GM15510 (cell line): ENCODE data around the gene AHNAK.

ENCODE experiments used
- POLR2A ChIP-seq: IDR thresholded peaks from 3 replicates; pipeline ENCODE4 v1.6.1; 2011; ENCODE audit warnings: borderline replicate concordance; ENCODE audit not compliant: insufficient read length; ENCODE audit errors: extremely low read depth

Gene AHNAK

GRCh38 chr11:62556108-62556874 lies 9.7 kb upstream of the AHNAK start:
- peak; percentile 30 for TF ChIP-seq POLR2A

DNA sequence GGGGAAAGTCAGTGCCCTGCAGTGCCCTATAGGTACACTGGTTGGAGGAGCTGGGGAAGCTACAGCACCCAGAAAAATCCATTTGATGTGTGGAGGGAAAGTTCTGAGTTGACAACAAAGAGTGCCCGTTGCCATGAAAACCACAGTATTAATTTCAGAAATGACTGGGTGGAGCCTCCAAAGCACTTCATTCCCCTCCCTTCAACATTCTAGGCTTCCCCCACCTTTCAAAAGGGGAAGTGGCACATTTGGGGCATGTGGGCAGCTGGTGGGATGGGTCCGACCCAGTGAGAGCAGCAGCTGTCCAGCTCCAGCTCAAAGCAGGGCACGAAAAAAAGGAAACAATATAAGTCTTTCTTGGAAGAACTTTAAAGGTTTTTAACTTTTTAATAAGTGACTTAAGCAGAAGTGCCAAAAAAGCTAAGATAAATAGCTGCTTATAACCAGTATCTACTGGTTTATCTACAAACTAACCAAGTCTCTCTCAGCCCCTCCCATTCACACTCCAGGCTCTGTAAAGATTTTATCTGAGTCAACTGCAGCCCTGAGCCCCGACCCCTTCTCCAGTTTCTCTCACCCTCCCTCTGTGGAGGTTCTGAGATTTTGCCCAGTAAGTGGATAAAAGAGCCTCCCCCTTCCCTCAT lies 9.0 kb upstream of the AHNAK start:
- peak; percentile 17 for TF ChIP-seq POLR2A

DNA sequence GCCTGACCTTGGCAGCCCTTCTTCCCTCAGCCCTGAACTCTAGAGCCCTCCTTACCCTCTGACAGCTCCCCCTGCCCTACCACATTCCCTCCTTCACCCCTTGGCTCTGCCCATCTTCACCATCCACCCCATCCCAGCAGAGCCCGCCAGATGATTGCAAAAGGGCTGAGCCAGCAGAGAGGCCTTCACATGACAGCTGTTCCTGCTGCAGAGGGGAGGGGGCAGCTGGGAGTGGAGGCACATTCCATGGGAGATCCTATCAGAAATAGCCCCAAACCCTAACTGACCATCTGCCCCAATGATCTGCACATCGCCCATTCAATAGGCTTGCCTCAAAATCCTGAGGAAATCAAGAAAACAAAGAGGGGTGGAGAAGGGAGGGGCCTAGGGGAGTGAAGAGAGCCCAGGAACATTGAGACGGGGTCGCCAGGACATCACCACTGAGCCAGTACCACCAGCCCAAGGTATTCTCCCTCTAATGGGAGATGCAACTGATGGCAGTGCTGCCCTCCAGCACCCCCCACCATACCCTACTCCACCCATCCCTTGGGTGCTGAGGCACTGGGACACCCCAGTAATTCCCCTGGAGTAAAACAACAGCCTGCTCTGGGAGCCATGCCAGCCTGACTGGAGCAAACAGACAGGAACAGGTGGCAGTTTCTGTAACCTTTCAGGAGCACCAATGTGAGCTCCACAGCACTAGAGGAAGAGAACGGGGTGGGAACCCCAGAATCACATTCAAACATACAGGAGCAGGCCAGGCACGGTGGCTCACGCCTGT lies 8.0 kb upstream of the AHNAK start:
- TF ChIP-seq POLR2A = no peak

DNA sequence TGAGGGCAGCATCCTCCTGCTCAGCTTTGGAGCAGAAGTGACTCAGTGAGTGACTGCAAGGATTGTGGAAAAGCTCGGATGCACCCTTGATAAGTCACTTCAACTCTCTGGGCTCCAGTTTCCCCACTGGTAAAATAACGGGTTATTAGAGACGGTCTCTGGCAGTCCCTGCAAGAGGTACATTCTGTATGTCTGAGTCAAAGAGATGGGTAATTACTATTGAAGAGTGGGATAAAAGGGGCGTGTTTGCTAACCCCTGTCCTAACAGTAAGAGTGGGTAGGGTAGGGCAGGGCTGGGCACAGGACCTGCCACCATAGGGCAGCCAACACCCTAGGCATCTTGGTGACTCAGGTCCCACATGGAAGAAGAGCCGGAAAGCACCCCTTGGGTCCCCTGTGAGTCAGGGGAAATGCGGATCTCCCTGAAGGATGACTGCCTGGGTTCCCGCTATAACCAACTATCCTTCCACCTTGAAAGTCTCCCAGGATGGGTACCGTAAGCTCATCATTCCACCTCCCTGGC lies 7.3 kb upstream of the AHNAK start:
- no peak for TF ChIP-seq POLR2A

DNA sequence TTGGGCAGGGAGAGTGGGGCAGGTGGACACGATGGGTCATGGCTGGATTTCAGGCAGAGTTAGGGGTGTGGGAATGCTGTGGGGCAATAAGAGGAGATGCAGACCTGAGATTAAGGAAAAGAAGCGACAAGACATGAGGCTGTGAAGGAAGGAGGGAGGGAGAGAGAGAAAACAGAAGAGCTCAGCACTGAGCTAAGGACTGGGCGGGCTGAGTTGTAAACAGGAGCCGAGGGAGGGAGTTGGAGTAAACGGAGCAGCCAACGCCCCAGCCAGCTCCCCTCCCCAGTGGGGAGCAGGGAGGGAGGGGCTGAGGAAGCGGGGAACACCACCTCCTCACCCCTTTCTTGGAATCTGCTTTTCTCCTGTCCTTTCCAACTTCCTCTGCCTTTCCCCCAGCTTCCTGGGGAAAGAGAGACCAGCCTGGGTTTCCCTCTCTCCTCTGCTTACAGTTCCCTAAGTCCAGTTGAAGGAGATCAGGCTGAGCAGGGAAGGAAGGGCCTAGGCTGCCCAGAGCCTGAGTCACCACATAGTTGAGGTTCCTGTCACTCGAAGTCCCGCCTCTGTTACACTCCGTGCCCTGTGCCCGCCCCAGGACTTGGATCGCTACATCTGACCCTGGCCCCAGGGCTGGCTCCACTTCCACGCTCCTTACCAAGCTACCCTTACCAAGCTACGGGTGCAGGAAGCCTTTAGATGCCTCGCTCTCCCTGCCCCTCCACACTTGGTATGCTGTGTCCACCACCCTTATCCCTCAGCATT lies 6.7 kb upstream of the AHNAK start:
- TF ChIP-seq POLR2A = no peak

DNA sequence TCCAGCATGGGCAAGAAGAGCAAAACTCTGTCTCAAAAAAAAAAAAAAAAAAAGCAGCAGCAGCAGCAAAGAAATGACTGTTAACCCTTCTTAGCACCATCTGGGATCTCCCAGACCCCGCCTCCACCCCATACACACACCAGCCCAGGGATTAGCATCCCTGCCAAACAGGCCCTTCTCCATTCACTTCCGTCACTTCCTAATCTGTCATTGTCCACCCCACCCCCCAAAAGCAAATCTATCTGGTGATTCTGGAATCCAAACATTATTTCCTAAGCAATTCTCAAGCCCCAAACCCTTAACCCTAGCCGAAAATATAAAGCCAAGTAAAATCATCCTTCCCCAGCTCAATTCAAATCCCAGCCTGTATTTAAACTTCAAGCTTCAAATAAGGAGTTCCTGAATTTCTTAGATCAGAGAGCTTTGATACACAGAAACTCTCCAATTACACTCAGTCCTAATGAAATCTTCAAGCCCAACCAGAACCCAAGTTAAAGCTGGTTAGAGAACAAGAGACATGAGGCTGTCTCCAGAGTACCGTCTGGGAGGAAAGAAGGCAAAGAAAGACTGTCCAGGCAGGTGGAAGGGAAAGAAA lies 6.0 kb upstream of the AHNAK start:
- TF ChIP-seq POLR2A = no peak

DNA sequence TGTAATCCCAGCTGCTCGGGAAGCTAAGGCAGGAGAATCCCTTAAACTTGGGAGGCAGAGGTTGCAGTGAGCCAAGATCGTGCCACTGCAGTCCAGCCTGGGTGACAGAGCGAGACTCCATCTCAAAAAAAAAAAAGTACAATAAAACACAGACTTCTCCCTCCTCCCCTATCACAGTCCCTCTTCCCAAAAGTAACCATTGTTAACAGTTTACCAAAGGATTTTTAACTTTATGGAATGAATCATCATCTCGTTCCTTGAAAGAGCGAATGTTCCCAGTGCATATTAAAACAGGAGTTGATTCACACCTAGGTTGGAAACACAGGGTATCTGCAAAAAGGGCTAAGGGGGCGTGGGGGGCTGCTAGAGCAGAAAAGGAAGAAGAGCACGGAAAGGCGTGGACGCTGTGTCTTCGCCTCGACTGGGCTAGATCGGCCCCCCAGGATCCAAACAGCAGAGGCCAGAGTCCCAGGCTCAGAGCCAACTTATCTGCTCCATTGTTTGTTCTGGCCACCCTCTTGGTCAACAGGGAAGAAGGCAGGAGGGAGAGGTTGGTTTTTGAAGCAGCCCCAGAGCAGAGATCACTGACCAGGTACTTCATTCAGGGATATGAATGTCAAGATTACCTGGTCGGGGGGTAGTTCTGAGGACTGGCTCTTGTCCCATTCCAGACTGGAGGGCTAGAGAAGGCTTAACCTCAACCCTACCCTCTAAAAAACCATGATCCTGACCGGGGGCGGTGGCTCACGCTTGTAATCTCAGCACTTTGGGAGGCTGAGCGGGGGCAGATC lies 2.1 kb upstream of the AHNAK start:
- no peak for TF ChIP-seq POLR2A

DNA sequence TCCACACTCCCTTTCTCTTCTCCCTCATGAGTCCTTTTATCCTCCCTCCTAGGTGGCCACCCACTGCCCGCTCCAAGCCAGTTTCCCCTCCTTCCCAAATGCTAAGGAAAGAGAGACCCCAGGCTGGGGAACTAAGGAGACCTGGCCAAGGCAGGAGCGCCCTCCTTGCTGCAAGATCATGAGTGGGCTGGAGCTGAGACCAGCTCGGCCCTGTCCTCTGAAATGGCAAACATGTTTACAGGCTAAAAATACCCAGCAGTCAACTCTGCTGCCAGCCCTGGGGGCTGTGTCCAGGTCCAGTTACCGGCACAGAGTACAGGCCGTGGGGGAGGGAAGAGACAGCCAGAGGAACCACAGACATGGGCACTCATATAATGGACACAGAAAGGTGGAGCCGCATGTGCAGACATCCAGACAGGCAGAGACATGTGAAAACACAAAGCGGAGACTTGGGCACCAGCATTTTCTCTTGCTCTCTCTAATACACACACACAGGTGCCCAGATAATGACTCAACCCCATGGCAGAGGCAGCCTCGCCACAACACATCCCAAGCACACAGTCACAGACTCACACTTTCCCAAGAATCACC lies 1.2 kb upstream of the AHNAK start:
- no peak for TF ChIP-seq POLR2A

GRCh38 chr11:62546929-62547625 lies 471 bp upstream of the AHNAK start:
- no peak for TF ChIP-seq POLR2A

- no peak for TF ChIP-seq POLR2A
Observed at GRCh38 chr11:62545437-62546243, 966 bp downstream of the AHNAK start.

- no peak for TF ChIP-seq POLR2A
Observed at GRCh38 chr11:62544581-62545436, 1.8 kb downstream of the AHNAK start.

- TF ChIP-seq POLR2A = no peak
Observed at GRCh38 chr11:62543680-62544444, 2.7 kb downstream of the AHNAK start.
